HG03565 (cell line): ENCODE results near the gene G2E3.

Source experiments
- ATAC-seq: cut with Tn5 transposase; IDR thresholded peaks from one replicate; pipeline ENCODE4 v1.9.1; 2021; ENCODE audit warnings: mild to moderate bottlenecking, moderate library complexity; ENCODE audit not compliant: unreplicated experiment

The G2E3 gene

DNA sequence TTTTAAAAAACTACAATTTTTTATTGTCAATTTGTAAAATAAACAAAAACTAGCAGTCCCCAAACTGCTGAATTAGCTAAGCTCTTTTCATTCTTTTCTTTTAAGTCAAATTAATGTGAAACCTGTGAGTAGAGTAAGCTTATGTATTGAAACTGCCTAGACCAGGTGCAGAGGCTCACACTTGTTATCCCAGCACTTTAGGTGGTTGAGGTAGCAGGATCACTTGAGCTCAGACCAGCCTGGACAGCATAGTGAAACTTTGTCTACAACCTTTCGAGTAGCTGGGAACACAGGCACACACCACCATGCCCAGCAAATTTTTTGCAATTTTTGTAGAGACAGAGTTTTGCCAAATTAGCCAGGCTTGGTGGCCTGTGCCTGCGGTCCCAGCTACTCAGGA lies 89.5 kb downstream of the G2E3 start:
- no peak for ATAC-seq

DNA sequence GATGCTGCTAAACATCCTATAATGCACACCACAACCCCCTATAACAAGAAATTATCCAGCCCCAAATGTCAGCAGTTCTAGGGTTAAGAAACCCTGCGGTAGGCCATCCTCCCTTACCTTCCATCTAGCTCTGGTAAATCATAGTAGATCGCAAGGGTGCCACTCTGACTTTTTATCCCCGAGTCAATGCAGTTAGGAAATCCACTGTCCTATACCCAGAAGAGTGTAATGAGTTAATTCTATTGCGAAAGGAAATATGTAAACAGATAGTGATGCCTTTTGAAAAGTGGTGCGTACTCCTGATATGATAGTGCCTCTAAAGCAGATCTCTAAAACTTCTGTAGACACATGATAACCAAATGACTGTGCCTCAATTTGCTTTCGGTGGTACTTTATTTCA lies 93.0 kb downstream of the G2E3 start:
- no peak for ATAC-seq

DNA sequence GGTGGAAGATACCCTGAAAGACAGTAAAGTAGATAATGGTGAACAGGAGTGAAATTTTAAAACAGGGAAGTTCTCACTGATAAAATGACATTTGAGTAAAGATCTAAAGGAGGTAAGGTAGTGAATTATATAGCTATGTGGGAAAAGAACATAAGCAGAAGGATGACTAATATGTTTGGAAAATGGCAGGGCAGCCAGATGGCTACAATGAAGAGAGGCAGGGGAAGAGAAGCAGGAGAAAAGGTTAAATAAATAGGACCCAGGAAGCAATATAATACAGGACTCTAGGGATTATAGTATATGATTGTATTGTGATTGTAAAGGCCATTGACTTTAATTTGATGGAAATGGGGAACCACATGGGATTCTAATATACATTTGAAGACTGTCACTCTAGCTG lies 96.2 kb downstream of the G2E3 start:
- ATAC-seq, result no peak

DNA sequence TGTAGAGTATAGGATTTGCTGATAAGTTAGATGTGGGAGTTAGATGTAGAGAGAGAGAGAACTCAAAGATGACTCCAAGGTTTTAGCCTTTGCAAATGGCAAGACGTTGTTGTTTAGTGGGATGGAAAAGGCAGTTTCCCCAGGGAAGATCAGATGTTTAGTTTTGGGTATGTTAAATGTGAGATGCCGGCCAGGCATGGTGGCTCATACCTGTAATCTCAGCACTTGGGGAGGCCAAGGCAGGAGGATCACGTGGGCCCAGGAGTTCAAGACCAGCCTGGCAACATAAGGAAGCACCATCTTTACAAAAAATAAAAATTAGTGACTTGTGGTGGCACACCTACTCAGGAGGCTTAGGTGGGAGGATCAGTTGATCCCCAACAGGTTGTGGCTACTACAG lies 96.7 kb downstream of the G2E3 start:
- no peak for ATAC-seq

DNA sequence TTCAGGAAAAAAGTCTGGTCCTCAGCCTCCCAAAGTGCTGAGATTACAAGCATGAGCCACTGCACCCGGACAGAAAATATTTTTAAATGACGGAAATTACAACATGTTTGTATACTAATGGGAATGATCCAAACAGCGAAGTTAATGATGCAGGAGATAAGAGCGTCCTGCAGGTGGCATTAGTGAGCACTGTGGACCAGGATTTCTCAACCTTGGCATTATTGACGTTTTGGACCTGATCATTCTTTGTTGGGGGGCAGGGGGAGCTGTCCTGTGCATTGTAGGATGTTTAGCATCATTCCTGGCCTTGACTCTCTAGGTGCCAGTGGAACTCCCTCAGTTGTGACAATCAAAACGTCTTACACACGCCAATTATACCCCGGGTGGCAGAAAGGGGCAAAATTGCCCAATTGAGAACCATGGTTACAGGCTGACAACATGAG lies 97.3 kb downstream of the G2E3 start:
- ATAC-seq, result no peak

DNA sequence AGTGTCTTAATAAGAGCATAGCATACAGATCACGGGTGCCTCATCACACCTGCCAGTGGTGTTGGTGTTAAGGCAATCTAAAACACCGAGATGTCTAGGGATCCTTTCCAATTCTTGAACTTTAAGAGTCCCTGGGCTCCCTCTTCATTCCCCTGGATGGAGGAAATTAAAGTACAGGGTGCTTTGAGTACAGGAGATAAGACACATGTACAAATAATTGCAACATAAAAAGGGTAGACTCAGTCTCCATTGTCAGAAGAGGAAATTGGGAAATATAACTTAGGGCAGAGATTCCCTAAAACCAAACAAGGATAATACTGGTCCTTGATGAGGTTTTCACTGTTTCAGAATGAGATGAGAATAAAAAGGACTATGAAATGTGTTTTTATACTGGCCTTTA lies 98.1 kb downstream of the G2E3 start:
- no peak for ATAC-seq

DNA sequence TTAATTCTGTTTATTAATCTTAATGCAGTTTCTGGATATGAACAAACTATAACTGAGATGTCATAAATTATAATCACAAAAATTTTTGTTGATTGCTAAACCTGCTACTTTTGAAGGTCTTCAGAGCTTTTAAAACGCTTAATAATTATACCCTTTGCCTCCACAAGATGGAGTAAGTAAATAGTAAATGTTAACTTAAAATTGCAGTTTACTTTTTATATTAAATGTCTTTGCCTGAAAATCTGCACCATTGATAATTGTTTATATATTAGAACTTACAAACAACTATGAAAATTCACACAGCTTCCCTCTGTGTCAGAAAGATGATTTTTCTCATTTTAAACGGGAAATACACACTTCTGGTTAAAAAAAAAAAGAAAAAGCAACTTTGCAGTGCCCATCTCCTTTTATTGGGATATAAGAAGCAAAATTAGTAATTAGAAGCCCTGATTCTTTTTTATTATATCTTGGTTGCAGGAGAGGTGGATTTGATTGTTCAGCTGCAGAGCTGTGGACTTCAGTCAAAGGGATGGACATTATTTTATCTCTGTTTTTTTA lies 98.7 kb downstream of the G2E3 start:
- ATAC-seq, result no peak

DNA sequence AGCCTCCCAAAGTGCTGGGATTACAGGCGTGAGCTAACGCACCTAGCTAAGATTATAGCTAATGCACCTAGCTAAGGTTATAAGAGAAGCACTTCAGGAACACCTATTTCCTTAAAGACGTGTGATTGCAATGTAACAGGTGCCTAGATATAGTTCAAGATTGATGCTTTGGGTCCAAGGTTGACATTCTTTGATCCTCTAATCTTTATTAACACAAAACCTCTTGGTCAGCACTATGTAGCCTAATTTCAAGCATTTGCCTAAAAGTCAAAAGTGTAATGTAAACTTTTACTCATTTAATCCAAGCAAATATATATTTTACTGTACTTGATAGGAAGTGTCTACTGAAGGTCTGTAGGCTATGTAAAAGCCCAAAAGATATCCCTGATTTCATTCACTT lies 99.7 kb downstream of the G2E3 start:
- ATAC-seq, result no peak

DNA sequence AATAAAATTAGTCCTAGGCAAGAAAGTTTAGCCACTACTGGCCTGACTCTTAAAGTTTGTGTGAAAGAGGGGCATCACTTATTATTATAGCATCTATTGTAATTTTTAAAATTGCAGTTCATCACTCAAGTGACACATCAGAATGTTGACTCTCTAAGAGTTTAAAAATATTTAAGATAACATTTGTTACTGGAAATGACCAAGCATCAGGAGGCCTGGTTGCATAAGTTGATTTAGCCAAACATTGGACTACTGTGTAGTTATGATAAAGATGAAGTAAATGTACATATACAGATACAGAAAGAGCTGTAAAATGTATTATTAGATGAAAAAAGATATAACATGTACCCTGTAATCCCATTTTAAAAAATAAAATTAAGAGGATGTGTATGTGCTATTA lies 110.6 kb downstream of the G2E3 start:
- no peak for ATAC-seq
